GM21786 (cell line): ENCODE measurements around the gene SLC45A2.

Source experiments
- ATAC-seq: cut with Tn5 transposase; IDR thresholded peaks from one replicate; pipeline ENCODE4 v1.9.1; 2021; ENCODE audit not compliant: unreplicated experiment

SLC45A2 gene

GRCh38 chr5:34007621-34008600 lies 23.4 kb upstream of the SLC45A2 start, which contains the start of gene AMACR:
AMACR (minus strand) TSS chr5:34008050; CDS start chr5:34008019, 31 bp downstream.
- ATAC-seq, result peak; percentile 86

- ATAC-seq, result no peak
These were observed 22.7 kb upstream of the SLC45A2 start for GRCh38 chr5:34007201-34007620.

GRCh38 chr5:34005681-34006080 lies 21.2 kb upstream of the SLC45A2 start:
- no peak for ATAC-seq

- ATAC-seq, result no peak
These were observed 20.7 kb upstream of the SLC45A2 start for GRCh38 chr5:34005211-34005610.

- ATAC-seq, result no peak
These were observed 19.4 kb upstream of the SLC45A2 start for GRCh38 chr5:34003941-34004340.

- ATAC-seq, result no peak
These were observed 18.3 kb upstream of the SLC45A2 start for GRCh38 chr5:34002629-34003328.

GRCh38 chr5:34001241-34001841 lies 16.8 kb upstream of the SLC45A2 start:
- no peak for ATAC-seq

GRCh38 chr5:33999978-34000377 lies 15.5 kb upstream of the SLC45A2 start:
- ATAC-seq, result no peak

GRCh38 chr5:33997331-33997983 lies 13.0 kb upstream of the SLC45A2 start:
- peak; percentile 78 for ATAC-seq

- no peak for ATAC-seq
These were observed 11.4 kb upstream of the SLC45A2 start for GRCh38 chr5:33995865-33996264.

- no peak for ATAC-seq
These were observed 10.4 kb upstream of the SLC45A2 start for GRCh38 chr5:33994845-33995244.

GRCh38 chr5:33992864-33993263 lies 8.4 kb upstream of the SLC45A2 start:
- no peak for ATAC-seq

GRCh38 chr5:33985447-33985846 lies 954 bp upstream of the SLC45A2 start:
- no peak for ATAC-seq

GRCh38 chr5:33984178-33984577 lies 315 bp downstream of the SLC45A2 start:
- no peak for ATAC-seq

- ATAC-seq, result no peak
These were observed 2.9 kb downstream of the SLC45A2 start for GRCh38 chr5:33981408-33982162.

GRCh38 chr5:33980030-33980429 lies 4.5 kb downstream of the SLC45A2 start:
- no peak for ATAC-seq

GRCh38 chr5:33978306-33978705 lies 6.2 kb downstream of the SLC45A2 start:
- ATAC-seq, result no peak

GRCh38 chr5:33976307-33976706 lies 8.2 kb downstream of the SLC45A2 start:
- no peak for ATAC-seq

- no peak for ATAC-seq
These were observed 8.6 kb downstream of the SLC45A2 start for GRCh38 chr5:33975852-33976251.

- peak; percentile 48 for ATAC-seq
These were observed 11.2 kb downstream of the SLC45A2 start for GRCh38 chr5:33973271-33973670.
